ENCODE measurements around the gene ATRN. TPM values are rescaled to one million over a fixed set of nuclear protein-coding genes. Genes with fewer than 3 reads are reported as not detected.

The ATRN gene
- total RNA-seq, 6 donors from 2014 or later, result 13.6 to 39.5 (median 27.0) TPM

DNA sequence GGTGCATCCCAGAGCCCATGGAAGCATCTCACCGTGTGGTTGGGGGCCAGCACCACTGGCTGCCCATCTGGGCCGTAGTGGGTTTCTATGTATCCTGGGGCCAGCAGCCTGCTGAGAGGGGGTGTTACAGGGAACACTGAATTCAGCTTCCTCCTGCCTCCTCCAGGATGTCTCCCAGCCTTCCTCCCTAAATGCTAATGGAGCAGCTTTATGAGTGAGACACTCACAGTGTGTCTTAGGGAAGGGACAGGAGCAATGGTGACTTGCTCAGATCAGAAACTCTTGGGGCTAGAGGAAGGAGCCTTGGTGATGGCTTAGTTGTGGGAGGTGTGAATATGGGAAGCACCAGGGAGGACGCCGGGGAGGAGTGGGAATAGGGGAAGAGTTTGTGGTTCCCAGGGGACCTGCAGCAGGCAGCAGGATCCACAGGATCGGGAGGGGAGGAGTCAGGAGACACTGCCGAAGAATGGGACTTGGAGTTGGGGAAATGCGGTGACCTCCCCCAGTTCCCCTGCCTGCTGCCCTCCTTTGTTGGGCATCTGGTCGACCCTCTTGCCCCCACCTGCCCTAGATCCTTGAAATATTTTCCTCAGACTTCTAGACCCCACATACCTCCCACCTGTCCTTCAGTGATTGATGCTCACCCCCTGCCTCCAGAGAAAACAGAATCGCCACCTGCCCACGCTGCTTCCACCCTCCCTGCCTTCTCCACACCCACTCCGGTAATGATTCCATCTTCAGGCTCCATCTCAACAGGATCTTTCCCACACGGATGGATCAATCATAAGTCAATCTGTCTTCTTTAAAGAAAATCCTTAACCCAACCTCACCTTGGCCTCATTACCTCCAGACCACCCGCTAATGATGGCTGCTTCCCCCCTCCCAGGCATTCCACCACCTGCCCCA lies 204.4 kb downstream of the ATRN start:
- 44 to 47% methylated on average over 13 of the region's 13 CpGs for WGBS, 2 donors
- TF ChIP-seq POLR2A (IDR thresholded peaks at IDR 0.05) (no peak), EP300 (IDR thresholded peaks at IDR 0.05) (no peak), POLR2AphosphoS5 (IDR thresholded peaks at IDR 0.05) (no peak)
- TF ChIP-seq, protein P1, sequence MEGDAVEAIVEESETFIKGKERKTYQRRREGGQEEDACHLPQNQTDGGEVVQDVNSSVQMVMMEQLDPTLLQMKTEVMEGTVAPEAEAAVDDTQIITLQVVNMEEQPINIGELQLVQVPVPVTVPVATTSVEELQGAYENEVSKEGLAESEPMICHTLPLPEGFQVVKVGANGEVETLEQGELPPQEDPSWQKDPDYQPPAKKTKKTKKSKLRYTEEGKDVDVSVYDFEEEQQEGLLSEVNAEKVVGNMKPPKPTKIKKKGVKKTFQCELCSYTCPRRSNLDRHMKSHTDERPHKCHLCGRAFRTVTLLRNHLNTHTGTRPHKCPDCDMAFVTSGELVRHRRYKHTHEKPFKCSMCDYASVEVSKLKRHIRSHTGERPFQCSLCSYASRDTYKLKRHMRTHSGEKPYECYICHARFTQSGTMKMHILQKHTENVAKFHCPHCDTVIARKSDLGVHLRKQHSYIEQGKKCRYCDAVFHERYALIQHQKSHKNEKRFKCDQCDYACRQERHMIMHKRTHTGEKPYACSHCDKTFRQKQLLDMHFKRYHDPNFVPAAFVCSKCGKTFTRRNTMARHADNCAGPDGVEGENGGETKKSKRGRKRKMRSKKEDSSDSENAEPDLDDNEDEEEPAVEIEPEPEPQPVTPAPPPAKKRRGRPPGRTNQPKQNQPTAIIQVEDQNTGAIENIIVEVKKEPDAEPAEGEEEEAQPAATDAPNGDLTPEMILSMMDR (IDR thresholded peaks at IDR 0.05), result no peak
- Histone ChIP-seq H3K36me3 (no peaks in the 10 kb centered on the region), H3K27ac (no peak overlapping the region), H3K27me3 (peaks cover 0 to 32% (median 15%) of the 10 kb centered on the region in 4 donors), H3K9me3 (no peaks in the 10 kb centered on the region), H3K4me1 (peaks cover 11 to 25% (median 16%) of the 10 kb centered on the region in 4 donors), H3K4me3 (no peak overlapping the region)
- no peak for ATAC-seq (ENCODE audit: low FRiP score in 2 of 2)
- no peak for DNase-seq

DNA sequence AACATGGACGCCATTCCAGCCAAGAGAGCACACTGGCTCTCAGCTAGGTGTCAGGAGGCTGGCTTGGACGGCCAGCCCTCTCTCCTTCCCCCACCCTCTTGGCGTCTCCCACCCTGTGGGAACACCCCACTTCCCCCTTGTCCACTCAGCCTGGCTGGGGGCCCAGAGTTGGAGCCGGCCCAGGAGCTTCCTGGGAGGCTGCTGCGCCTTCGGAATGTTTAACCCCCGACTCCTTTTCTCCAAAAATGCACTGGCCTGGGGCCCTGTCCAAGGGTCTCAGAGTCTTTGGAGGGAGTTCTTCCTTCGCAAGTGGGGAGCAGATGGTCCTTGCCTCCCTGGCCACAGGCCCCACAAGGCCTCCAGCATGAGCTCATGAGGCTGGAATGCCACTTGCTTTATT lies 206.9 kb downstream of the ATRN start:
- Histone ChIP-seq H3K27me3 (peaks cover 0 to 32% (median 17%) of the 10 kb centered on the region in 4 donors), H3K36me3 (no peaks in the 10 kb centered on the region), H3K4me3 (no peak overlapping the region), H3K4me1 (peaks cover 20 to 34% (median 24%) of the 10 kb centered on the region in 4 donors), H3K9me3 (no peaks in the 10 kb centered on the region), H3K27ac (peak overlapping the region in 2 of 4 donors; percentile 25 to 27)
- 43 to 52% methylated on average over 7 to 8 of the region's 8 CpGs for WGBS, 2 donors
- DNase-seq (peak in 1 of 2 donors; percentile 87), ATAC-seq (ENCODE audit: low FRiP score in 2 of 2) (no peak)
- no peak for TF ChIP-seq POLR2A (IDR thresholded peaks at IDR 0.05)
- TF ChIP-seq POLR2AphosphoS5 (IDR thresholded peaks at IDR 0.05), result no peak
- TF ChIP-seq, protein P1 (IDR thresholded peaks at IDR 0.05), result no peak
- no peak for TF ChIP-seq EP300 (IDR thresholded peaks at IDR 0.05)

DNA sequence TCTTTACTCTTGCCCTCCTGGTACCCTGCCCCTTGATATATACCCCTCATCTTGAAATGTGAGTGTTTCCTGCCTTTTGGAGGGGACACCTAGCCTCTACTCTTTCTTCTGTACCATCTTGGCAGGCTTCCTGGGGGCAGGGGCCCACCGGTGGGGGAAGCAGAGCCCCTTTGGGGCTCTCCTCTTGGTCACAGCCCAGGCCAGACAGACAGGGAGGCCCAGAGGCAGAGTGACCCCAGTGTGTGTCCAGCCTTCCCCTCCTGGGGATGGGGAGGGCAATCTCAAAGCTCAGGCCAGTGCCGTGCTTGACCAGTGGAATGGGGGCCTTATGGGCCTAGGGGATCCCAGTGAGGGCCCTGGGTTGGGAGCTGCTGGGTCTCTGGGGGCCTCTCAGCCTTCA lies 207.4 kb downstream of the ATRN start:
- Histone ChIP-seq H3K9me3 (no peaks in the 10 kb centered on the region), H3K4me3 (no peak overlapping the region), H3K27me3 (peaks cover 0 to 27% (median 14%) of the 10 kb centered on the region in 4 donors), H3K4me1 (peaks cover 17 to 29% (median 22%) of the 10 kb centered on the region in 4 donors), H3K36me3 (no peaks in the 10 kb centered on the region), H3K27ac (peak overlapping the region in 2 of 4 donors; percentile 25 to 65)
- 33 to 63% methylated on average over 1 to 2 of the region's 2 CpGs for WGBS, 2 donors
- TF ChIP-seq EP300 (IDR thresholded peaks at IDR 0.05) (no peak), POLR2A (IDR thresholded peaks at IDR 0.05) (no peak), POLR2AphosphoS5 (IDR thresholded peaks at IDR 0.05) (no peak)
- TF ChIP-seq, protein P1 (IDR thresholded peaks at IDR 0.05), result no peak
- no peak for ATAC-seq (ENCODE audit: low FRiP score in 2 of 2)
- DNase-seq, result no peak

DNA sequence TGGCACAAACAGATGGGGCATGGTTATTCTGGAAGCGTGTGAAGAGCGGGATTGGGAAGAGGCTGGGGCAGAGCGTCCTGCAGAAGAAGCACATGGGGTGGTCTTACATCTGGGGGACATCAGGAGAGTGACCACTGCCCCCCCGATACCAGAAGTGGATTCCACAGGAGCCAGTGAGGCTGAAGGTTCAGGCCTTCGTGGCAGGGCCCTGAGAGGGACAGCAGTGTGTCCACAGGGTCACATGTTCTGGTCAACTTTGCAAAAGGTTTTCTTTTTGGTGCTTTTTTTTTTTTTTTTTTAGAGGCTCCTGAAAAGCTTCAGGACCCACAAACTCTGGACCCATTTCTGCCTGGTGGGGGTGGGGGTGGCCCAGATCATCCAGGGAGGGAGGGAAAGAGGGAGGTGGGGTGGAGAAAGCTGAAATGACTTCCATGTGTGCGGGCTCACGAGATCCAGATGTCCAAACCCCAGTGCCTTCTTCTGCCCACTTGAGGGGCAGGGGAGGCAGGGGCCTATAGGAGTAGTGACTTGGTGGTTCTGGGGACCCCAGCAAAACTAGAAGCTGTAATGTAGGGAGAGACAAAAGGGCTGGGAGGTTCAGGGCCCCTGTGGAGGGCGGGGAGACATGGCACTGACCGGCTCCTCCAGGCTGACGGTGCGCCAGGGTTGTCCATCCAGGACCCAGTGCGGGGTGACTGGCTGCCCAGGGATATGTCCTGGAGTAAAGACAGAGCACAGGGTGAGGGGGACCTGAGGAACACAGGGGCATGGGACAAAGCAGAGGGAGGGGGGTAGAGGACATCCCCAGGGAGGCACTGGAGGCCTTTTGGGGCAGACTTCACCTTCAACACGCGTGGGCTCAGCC lies 208.3 kb downstream of the ATRN start:
- TF ChIP-seq EP300 (IDR thresholded peaks at IDR 0.05) (no peak), POLR2AphosphoS5 (IDR thresholded peaks at IDR 0.05) (no peak), POLR2A (IDR thresholded peaks at IDR 0.05) (no peak)
- TF ChIP-seq, protein P1 (IDR thresholded peaks at IDR 0.05), result no peak
- Histone ChIP-seq H3K9me3 (no peaks in the 10 kb centered on the region), H3K27me3 (peaks cover 0 to 19% (median 9%) of the 10 kb centered on the region in 4 donors), H3K4me3 (no peak overlapping the region), H3K27ac (peak overlapping the region; percentile 19 to 65 (median 24)), H3K4me1 (peaks cover 15 to 25% (median 22%) of the 10 kb centered on the region in 4 donors), H3K36me3 (no peaks in the 10 kb centered on the region)
- WGBS, 2 donors, result 85 to 87% methylated on average over 14 of the region's 14 CpGs
- no peak for DNase-seq
- ATAC-seq (ENCODE audit: low FRiP score in 2 of 2), result no peak
